ENCODE results near the gene SCN3A. TPM values are rescaled to one million over a fixed set of nuclear protein-coding genes. Genes with fewer than 3 reads are reported as not detected.

SCN3A gene
- polyA plus RNA-seq, 1 donor from 2014 or later = 161 TPM

GRCh38 chr2:165176780-165177179, 27.1 kb downstream of the SCN3A start:
- TF ChIP-seq EZH2 (IDR thresholded peaks at IDR 0.05; ENCODE audit: borderline replicate concordance, insufficient read depth, low read length, poor library complexity, severe bottlenecking) (no peak), RAD21 (conservative IDR thresholded peaks at IDR 0.05) (no peak), MXI1 (conservative IDR thresholded peaks at IDR 0.05; ENCODE audit: poor library complexity, severe bottlenecking) (no peak), EP300 (conservative IDR thresholded peaks at IDR 0.05; ENCODE audit: poor library complexity, severe bottlenecking) (no peak), POLR2AphosphoS5 (IDR thresholded peaks at IDR 0.05) (no peak), SMC3 (conservative IDR thresholded peaks at IDR 0.05; ENCODE audit: poor library complexity) (no peak), CTCF (IDR thresholded peaks at IDR 0.05; ENCODE audit: poor library complexity, severe bottlenecking) (no peak), REST (IDR thresholded peaks at IDR 0.05; ENCODE audit: borderline replicate concordance) (no peak), TAF1 (IDR thresholded peaks at IDR 0.05; ENCODE audit: low read depth) (no peak)

GRCh38 chr2:165173215-165173614, 30.6 kb downstream of the SCN3A start:
- H3K27ac ChIP-seq (ENCODE audit: low read length) = no peak overlapping the region
- no peak overlapping the region for H3K4me2 ChIP-seq (ENCODE audit: low read length)
- H3K36me3 ChIP-seq (ENCODE audit: insufficient read depth, low read length) = peaks cover 41% of the 10 kb centered on the region
- no peaks in the 10 kb centered on the region for H4K20me1 ChIP-seq (ENCODE audit: insufficient read depth)
- TF ChIP-seq EP300 (conservative IDR thresholded peaks at IDR 0.05; ENCODE audit: poor library complexity, severe bottlenecking) (no peak), EZH2 (IDR thresholded peaks at IDR 0.05; ENCODE audit: borderline replicate concordance, insufficient read depth, low read length, poor library complexity, severe bottlenecking) (no peak), POLR2AphosphoS5 (IDR thresholded peaks at IDR 0.05) (no peak), RAD21 (conservative IDR thresholded peaks at IDR 0.05) (no peak), REST (IDR thresholded peaks at IDR 0.05; ENCODE audit: borderline replicate concordance) (no peak), TAF1 (IDR thresholded peaks at IDR 0.05; ENCODE audit: low read depth) (no peak), MXI1 (conservative IDR thresholded peaks at IDR 0.05; ENCODE audit: poor library complexity, severe bottlenecking) (no peak), CTCF (IDR thresholded peaks at IDR 0.05; ENCODE audit: poor library complexity, severe bottlenecking) (no peak), SMC3 (conservative IDR thresholded peaks at IDR 0.05; ENCODE audit: poor library complexity) (no peak)
- H3K27me3 ChIP-seq (ENCODE audit: insufficient read depth, low read depth, low read length) = no peaks in the 10 kb centered on the region
- H3K79me2 ChIP-seq (replicated peaks; ENCODE audit: insufficient read depth, low read length) = peaks cover 3% of the 10 kb centered on the region
- H3K9me3 ChIP-seq (ENCODE audit: low read length) = no peaks in the 10 kb centered on the region
- H2AFZ ChIP-seq (ENCODE audit: low read depth, low read length) = no peak overlapping the region
- no peak overlapping the region for H3K9ac ChIP-seq (ENCODE audit: low read length)
- H3F3A ChIP-seq (ENCODE audit: insufficient read depth, low read length, poor library complexity, severe bottlenecking) = no peaks in the 10 kb centered on the region
- no peak overlapping the region for H3K4me3 ChIP-seq (ENCODE audit: low read length)
- peaks cover 4% of the 10 kb centered on the region for H3K9me2 ChIP-seq (ENCODE audit: insufficient read depth, low read length)

More at GRCh38 chr2:165176780-165177179, 27.1 kb downstream of the SCN3A start:
- H3K4me3 ChIP-seq (ENCODE audit: low read length) = no peak overlapping the region
- H2AFZ ChIP-seq (ENCODE audit: low read depth, low read length) = no peak overlapping the region
- no peaks in the 10 kb centered on the region for H3K9me2 ChIP-seq (ENCODE audit: insufficient read depth, low read length)
- H3K27me3 ChIP-seq (ENCODE audit: insufficient read depth, low read depth, low read length) = no peaks in the 10 kb centered on the region
- H3K79me2 ChIP-seq (replicated peaks; ENCODE audit: insufficient read depth, low read length) = peaks cover 3% of the 10 kb centered on the region
- H3K36me3 ChIP-seq (ENCODE audit: insufficient read depth, low read length) = peaks cover 26% of the 10 kb centered on the region
- no peak overlapping the region for H3K27ac ChIP-seq (ENCODE audit: low read length)
- H3K9me3 ChIP-seq (ENCODE audit: low read length) = no peaks in the 10 kb centered on the region
- no peak overlapping the region for H3K4me2 ChIP-seq (ENCODE audit: low read length)
- H3F3A ChIP-seq (ENCODE audit: insufficient read depth, low read length, poor library complexity, severe bottlenecking) = no peaks in the 10 kb centered on the region
- H4K20me1 ChIP-seq (ENCODE audit: insufficient read depth) = no peaks in the 10 kb centered on the region
- no peak overlapping the region for H3K9ac ChIP-seq (ENCODE audit: low read length)

Measured in neural cell (in vitro differentiated cells).